T-helper 2 cell treated with Interferon-gamma antibody and Interleukin-4, amounts not matched to agents 5 μg/mL and 100 μg/mL, for 36 hours (primary cell): ENCODE results near the gene DCST2.

Experiments
- DNase-seq: peaks from one replicate; pipeline ENCODE4 v3.0.0; 2021; ENCODE audit warnings: low spot score
- H3K27ac Mint-ChIP-seq: one replicate; pipeline ENCODE4 v1.8.0; 2021; ENCODE audit warnings: mild to moderate bottlenecking, mixed read lengths
- H3K27me3 Mint-ChIP-seq: one replicate; pipeline ENCODE4 v1.8.0; 2021; ENCODE audit warnings: low read depth, mixed read lengths
- H3K36me3 Mint-ChIP-seq: one replicate; pipeline ENCODE4 v1.8.0; 2021; ENCODE audit warnings: low read depth, mixed read lengths
- H3K4me1 Mint-ChIP-seq: one replicate; pipeline ENCODE4 v1.8.0; 2021; ENCODE audit warnings: low read depth, mixed read lengths
- H3K4me3 Mint-ChIP-seq: one replicate; pipeline ENCODE4 v1.8.0; 2022; ENCODE audit warnings: mild to moderate bottlenecking, moderate library complexity, mixed read lengths
- H3K9me3 Mint-ChIP-seq: one replicate; pipeline ENCODE4 v1.8.0; 2021; ENCODE audit warnings: mixed read lengths

DCST2 gene

GRCh38 chr1:155048449-155049334 is 15.1 kb upstream of the DCST2 start:
- no peaks in the 10 kb centered on the region for H3K9me3 Mint-ChIP-seq
- H3K27me3 Mint-ChIP-seq: no peaks in the 10 kb centered on the region
- H3K27ac Mint-ChIP-seq: no peak overlapping the region
- peaks cover 29% of the 10 kb centered on the region for H3K4me1 Mint-ChIP-seq
- no peak for DNase-seq
- H3K36me3 Mint-ChIP-seq: no peaks in the 10 kb centered on the region
- no peak overlapping the region for H3K4me3 Mint-ChIP-seq

DNA sequence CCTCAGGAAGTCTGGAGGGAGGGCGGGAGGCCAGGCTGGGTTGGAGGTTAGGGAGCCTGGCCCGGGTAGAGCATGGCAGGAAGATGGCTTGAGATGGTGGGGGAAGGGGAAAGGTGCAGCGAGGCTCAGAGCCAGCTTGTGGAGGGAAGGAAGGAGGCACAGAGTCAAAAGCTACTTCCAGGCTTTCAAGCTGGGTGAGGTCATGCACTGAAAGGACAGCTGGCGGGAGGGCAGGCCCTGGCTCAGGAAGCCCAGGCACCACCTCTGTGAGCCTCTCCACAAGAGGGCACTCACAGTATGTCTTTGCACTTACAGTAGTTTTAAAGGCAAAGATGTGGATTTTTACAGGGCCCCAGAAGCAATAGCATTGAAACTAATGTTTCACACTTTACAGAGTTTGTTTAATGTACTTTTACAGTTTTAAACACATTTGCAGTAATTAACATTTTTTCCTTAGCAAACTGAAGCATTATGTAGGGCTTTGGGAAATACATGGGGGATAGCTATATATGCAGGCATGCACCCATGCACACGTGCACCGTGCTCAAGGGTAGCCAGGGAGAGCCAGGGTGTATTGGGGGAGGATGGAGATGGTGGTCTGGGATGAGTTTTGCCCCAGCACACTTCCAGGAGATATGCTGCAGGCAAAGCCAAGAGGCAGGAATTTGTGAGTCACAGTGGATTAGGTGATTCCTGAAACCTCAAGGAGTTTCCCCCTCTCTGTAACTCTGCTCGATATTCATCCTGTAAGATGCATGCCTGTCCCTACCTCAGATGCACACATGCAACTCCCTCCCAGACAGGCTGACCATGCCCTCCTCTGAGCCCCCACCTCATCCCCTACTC is 11.5 kb upstream of the DCST2 start:
- H3K4me3 Mint-ChIP-seq: no peak overlapping the region
- no peaks in the 10 kb centered on the region for H3K36me3 Mint-ChIP-seq
- H3K27me3 Mint-ChIP-seq: peaks cover 4% of the 10 kb centered on the region
- DNase-seq: peak; percentile 57
- H3K27ac Mint-ChIP-seq: peak overlapping the region; percentile 18
- H3K9me3 Mint-ChIP-seq: no peaks in the 10 kb centered on the region
- peaks cover 11% of the 10 kb centered on the region for H3K4me1 Mint-ChIP-seq

- Mint-ChIP-seq H3K27me3 (peaks cover 4% of the 10 kb centered on the region), H3K4me1 (peaks cover 9% of the 10 kb centered on the region), H3K9me3 (no peaks in the 10 kb centered on the region), H3K36me3 (no peaks in the 10 kb centered on the region), H3K4me3 (no peak overlapping the region), H3K27ac (no peak overlapping the region)
- no peak for DNase-seq
Measured at GRCh38 chr1:155044365-155044764, 10.8 kb upstream of the DCST2 start.

- Mint-ChIP-seq H3K9me3 (no peaks in the 10 kb centered on the region), H3K4me1 (peaks cover 9% of the 10 kb centered on the region), H3K27ac (no peak overlapping the region), H3K36me3 (no peaks in the 10 kb centered on the region), H3K27me3 (peaks cover 4% of the 10 kb centered on the region), H3K4me3 (no peak overlapping the region)
- no peak for DNase-seq
Measured at GRCh38 chr1:155043793-155044192, 10.2 kb upstream of the DCST2 start.

DNA sequence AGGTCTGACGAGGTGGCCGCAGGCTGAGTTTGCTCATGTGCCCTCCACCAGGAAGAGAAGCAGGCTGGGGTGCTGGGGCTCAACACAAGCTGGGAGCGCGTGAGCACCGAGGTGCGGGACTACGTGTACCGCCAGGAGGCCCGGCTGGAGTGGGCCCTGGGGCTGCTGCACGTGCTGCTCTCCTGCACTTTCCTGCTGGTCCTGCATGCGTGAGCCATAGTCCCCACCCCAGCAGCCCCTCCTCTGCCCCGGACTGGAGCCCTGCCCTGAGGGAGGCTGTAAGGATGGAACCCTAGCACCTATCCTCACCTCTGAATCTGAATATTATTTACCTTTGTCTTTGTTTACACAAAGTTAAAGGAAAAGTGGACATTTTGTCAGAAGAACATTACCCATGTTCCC is 9.7 kb upstream of the DCST2 start:
- H3K4me3 Mint-ChIP-seq: no peak overlapping the region
- H3K4me1 Mint-ChIP-seq: peaks cover 9% of the 10 kb centered on the region
- peaks cover 7% of the 10 kb centered on the region for H3K27me3 Mint-ChIP-seq
- no peak for DNase-seq
- H3K9me3 Mint-ChIP-seq: no peaks in the 10 kb centered on the region
- no peak overlapping the region for H3K27ac Mint-ChIP-seq
- no peaks in the 10 kb centered on the region for H3K36me3 Mint-ChIP-seq

- H3K36me3 Mint-ChIP-seq: no peaks in the 10 kb centered on the region
- no peaks in the 10 kb centered on the region for H3K9me3 Mint-ChIP-seq
- H3K4me1 Mint-ChIP-seq: peaks cover 9% of the 10 kb centered on the region
- H3K27ac Mint-ChIP-seq: no peak overlapping the region
- DNase-seq: no peak
- peaks cover 12% of the 10 kb centered on the region for H3K27me3 Mint-ChIP-seq
- H3K4me3 Mint-ChIP-seq: no peak overlapping the region
Measured at GRCh38 chr1:155042789-155043188, 9.2 kb upstream of the DCST2 start.

DNA sequence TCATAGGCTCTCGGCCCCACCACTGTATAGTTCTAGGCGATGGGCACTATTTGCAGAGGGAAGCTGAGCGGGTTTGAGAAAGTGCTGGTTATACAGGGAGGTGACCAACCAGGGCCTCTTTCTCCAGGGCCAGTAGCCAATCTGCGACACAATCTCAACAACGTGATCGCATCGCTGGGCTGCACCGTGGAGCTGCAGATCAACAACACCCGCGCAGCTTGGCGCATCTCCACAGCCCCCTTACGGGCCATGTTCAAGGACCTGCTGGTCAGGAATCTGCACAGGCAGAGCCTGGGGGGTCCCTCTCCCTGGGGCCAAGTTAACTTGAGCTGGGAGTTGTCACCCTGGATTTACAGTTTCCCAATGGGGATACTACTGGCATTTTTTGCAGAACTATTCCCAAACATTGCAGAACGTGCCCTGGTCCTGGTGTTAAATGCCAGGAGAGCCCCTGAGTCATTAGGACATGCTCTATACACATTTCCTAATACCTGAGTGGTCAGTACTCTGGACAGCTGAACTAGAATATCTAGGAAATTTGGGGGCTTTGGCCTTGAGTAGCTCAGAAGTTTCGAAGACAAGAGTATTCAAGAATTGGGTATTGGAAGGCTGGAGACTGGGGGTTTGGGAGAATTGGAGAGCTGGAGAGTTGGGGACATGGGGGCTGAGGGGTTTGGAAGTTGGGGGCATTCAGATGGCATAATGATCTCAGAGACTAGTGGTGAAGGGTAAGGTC is 6.9 kb upstream of the DCST2 start:
- Mint-ChIP-seq H3K4me1 (peaks cover 9% of the 10 kb centered on the region), H3K9me3 (no peaks in the 10 kb centered on the region), H3K36me3 (no peaks in the 10 kb centered on the region), H3K27me3 (peaks cover 12% of the 10 kb centered on the region), H3K27ac (no peak overlapping the region), H3K4me3 (no peak overlapping the region)
- no peak for DNase-seq

DNA sequence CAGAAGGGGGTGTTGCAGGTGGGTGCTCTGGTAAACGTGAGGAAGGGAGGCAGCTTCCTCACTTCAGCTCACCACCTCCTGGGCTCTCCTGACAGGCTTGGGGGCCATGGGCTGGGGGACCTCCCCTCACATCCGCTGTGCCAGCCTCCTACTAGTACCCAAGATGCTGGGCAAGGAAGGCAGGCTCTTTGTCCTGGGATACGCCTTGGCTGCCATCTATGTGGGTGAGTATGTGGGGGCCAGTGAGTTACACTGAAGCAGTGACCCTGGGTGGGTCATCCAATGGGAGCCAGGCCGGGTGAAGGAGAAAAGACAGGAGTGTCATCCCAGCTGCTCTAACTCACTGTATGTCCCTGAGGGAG is 5.7 kb upstream of the DCST2 start:
- Mint-ChIP-seq H3K27me3 (peaks cover 14% of the 10 kb centered on the region), H3K4me1 (no peaks in the 10 kb centered on the region), H3K4me3 (no peak overlapping the region), H3K9me3 (no peaks in the 10 kb centered on the region), H3K36me3 (no peaks in the 10 kb centered on the region), H3K27ac (no peak overlapping the region)
- DNase-seq: no peak

DNA sequence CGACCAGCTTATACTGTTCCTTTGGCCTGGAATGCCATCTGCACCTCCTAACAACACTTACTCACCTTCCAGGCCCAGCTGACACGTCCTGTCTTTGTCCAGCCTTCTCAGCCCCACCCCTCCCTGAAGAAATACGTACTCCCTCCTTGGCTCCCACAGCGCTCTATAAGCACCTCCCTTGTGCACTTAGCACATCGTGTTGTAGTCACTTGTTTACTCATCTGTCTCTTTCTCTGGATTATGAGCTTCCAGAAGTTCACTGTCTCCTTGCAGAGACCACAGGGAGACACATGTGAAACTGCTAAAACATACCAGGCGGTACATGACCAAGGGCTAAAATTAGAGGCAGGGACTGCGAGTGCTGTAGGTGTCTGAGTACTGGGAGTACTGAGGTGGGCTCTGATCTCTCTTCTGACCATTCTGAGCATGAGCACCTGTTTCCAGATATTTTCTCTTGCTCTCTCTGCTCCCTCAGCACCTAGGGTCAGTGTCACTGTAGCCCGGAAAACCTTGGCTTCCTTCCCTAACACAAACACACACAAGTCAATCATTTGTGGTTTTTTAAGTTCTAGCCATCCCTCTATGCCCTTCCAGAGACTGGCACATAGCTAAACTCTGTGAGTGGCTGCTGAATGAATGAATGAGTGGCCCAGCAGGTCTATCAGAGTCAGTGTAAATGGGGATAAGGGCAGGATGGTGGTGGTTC is 5.2 kb upstream of the DCST2 start:
- Mint-ChIP-seq H3K9me3 (no peaks in the 10 kb centered on the region), H3K4me3 (no peak overlapping the region), H3K27me3 (peaks cover 14% of the 10 kb centered on the region), H3K36me3 (no peaks in the 10 kb centered on the region), H3K27ac (no peak overlapping the region), H3K4me1 (no peaks in the 10 kb centered on the region)
- DNase-seq: no peak

GRCh38 chr1:155037851-155038441 is 4.4 kb upstream of the DCST2 start:
- Mint-ChIP-seq H3K4me3 (no peak overlapping the region), H3K27ac (no peak overlapping the region), H3K27me3 (peaks cover 14% of the 10 kb centered on the region), H3K9me3 (no peaks in the 10 kb centered on the region), H3K4me1 (no peaks in the 10 kb centered on the region), H3K36me3 (no peaks in the 10 kb centered on the region)
- no peak for DNase-seq

DNA sequence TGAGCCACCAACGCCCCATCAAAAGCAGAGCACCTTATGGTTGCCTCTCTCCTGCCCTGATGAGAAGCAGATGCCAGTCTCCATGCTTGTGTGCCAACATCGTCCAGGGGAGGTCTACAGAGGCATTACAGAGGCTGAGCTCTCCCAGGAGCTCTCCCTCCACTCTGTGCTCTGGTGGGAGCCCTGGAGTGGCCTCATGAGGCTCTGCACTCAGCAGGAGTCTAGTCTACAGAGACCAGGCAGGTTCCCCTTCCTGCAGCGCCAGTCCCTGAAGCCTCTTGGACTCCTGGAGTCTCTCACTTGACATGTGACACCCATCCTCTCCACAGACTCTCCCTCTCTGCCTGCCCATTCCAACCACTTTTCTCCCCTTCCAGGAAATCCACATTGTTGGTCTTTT is 3.5 kb upstream of the DCST2 start:
- H3K36me3 Mint-ChIP-seq: no peaks in the 10 kb centered on the region
- H3K4me3 Mint-ChIP-seq: no peak overlapping the region
- no peak overlapping the region for H3K27ac Mint-ChIP-seq
- H3K9me3 Mint-ChIP-seq: no peaks in the 10 kb centered on the region
- no peaks in the 10 kb centered on the region for H3K4me1 Mint-ChIP-seq
- DNase-seq: no peak
- H3K27me3 Mint-ChIP-seq: peaks cover 10% of the 10 kb centered on the region

- Mint-ChIP-seq H3K9me3 (no peaks in the 10 kb centered on the region), H3K4me3 (no peak overlapping the region), H3K4me1 (no peaks in the 10 kb centered on the region), H3K27me3 (peaks cover 10% of the 10 kb centered on the region), H3K27ac (no peak overlapping the region), H3K36me3 (no peaks in the 10 kb centered on the region)
- DNase-seq: no peak
Measured at GRCh38 chr1:155035936-155036335, 2.4 kb upstream of the DCST2 start.
